Measurements from ENCODE around the gene MRPS18A.

DNA sequence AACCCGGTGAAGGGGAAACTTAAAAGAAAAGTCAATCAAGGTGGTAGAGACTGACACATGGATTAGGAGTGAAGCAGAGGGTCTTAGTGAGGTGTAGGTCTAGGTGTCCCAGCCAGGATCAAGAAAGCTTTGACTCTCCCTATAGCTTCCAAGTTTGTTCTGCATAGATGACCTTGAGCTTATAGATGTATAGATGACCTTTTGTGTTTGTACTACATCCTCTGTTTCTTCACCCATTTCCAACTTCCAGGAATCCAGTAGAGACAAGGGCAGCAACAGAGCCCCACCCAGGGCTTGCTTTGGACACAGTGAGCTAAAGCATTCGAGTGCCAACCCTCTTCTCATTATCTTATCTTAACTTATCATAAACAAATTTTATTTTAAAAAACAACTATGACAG, 1.8 kb upstream of the MRPS18A start:
- TF ChIP-seq POLR2A (IDR thresholded peaks at IDR 0.05), result no peak
- TF ChIP-seq, protein P1, sequence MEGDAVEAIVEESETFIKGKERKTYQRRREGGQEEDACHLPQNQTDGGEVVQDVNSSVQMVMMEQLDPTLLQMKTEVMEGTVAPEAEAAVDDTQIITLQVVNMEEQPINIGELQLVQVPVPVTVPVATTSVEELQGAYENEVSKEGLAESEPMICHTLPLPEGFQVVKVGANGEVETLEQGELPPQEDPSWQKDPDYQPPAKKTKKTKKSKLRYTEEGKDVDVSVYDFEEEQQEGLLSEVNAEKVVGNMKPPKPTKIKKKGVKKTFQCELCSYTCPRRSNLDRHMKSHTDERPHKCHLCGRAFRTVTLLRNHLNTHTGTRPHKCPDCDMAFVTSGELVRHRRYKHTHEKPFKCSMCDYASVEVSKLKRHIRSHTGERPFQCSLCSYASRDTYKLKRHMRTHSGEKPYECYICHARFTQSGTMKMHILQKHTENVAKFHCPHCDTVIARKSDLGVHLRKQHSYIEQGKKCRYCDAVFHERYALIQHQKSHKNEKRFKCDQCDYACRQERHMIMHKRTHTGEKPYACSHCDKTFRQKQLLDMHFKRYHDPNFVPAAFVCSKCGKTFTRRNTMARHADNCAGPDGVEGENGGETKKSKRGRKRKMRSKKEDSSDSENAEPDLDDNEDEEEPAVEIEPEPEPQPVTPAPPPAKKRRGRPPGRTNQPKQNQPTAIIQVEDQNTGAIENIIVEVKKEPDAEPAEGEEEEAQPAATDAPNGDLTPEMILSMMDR (IDR thresholded peaks at IDR 0.05), result no peak

All from tibial nerve (tissue), 3 donors.